Stimulated activated CD8-positive, alpha-beta memory T cell treated with anti-CD3 and anti-CD28 coated beads, Interleukin-4, amount 100 ng/mL, for 4 hours (primary cell): ENCODE measurements around the gene GOLGA8A.
"Not testable (repeated sequence)": the region's sequence is repeated elsewhere in the genome, so short reads cannot be mapped to it uniquely, and the experiment has no call there.

Source experiments
- DNase-seq, 2 donors: peaks; one replicate each; pipeline ENCODE4 v3.0.0-alpha.2; 2020; ENCODE audit warnings: low read depth in 2 of 2, low spot score in 1 of 2

Gene GOLGA8A

DNA sequence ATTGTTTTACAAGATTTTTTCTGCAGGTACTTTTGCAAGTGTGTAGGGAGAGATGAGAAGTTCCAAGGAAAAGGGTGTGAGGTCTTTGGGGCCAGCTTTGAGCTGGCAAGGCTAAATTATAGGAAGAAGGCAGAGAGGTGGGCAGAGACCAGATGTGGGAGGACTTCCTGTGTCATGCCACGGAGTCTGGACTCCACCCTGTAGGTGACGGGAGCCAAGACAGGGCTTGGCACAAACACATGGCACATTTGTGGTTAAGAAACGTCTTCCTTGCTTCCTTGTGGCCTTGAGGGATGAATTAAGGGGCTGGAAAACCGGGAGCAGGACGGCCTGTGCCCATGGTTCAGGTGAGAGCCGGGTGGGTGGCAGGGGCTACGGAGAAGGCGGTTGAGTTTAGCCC lies 19.2 kb downstream of the GOLGA8A start:
- not testable (repeated sequence) for DNase-seq

DNA sequence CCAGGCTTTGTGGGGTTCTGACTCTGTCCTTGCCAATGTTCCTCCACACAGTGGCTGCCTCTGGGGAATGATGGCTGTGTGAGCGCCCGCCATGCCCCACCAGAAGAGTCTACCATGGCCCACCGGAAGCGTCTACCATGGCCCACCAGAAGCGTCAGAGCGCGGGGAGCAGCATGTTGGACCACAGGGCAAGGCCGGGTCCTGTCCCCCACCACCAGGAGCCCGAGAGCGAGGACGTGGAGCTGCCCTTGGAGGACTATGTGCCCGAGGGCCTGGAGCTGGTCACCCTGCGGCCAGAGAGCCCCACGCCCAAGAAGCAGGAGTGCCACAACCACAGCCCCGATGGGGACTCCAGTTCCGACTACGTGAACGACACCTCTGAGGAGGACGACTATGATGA lies 28.1 kb downstream of the GOLGA8A start:
- DNase-seq: not testable (repeated sequence)

DNA sequence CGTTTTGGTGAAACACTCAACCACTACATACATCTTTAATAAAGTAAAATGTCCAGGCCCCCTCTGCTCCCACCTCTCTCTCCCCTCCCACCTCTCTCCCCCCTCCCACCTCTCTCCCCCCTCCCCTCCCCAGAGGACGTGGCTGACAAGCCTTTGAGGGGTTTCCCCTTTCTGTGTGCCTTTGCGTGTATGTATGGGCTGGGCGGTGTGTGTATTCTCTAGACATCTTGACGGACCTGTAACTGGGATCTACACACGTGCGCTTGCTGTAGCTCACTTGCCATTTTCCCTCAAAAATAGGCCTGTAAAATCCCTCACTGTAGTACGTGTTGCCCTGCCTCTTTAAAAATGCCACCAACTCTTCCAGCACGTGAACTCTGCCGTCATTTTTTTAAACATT lies 28.6 kb downstream of the GOLGA8A start:
- not testable (repeated sequence) for DNase-seq

DNA sequence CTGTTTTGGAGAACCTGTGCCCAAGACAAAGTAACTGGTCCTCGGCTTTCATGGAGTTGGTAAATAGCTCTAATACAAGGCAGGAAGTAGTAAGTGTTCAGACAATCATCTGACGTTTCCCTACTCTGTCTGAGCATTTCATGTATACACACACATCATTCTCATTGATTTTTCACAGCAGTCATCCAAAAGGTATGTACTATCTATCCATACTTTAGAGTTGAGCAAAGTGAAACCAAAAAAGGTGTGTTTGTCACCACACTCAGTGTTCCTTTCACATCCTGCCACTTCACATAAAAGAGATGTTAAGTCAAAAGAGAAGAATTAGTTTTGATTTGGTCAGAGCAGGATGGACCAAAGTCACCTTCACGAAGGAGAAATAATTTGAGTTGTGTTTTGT lies 33.7 kb downstream of the GOLGA8A start:
- DNase-seq: not testable (repeated sequence)

DNA sequence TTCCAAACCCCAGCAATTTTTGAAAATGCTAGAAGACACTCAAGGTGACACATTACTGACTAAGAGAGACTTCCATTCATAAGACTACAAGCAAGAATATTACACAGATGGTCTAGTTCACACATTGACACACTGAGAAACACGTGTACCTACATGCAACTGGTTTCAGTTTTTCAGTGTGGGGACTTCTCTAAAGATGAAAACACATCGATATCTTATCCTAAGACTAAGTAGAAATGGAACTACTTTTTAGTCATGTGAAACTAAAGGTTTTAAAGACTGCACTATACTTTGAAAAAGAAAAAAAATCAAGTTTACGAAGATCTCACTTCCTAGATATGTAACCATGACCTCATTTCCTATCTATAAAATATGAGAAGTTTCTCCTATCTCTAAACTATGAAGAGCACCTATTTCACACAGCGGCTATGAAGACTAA lies 34.4 kb downstream of the GOLGA8A start:
- not testable (repeated sequence) for DNase-seq

DNA sequence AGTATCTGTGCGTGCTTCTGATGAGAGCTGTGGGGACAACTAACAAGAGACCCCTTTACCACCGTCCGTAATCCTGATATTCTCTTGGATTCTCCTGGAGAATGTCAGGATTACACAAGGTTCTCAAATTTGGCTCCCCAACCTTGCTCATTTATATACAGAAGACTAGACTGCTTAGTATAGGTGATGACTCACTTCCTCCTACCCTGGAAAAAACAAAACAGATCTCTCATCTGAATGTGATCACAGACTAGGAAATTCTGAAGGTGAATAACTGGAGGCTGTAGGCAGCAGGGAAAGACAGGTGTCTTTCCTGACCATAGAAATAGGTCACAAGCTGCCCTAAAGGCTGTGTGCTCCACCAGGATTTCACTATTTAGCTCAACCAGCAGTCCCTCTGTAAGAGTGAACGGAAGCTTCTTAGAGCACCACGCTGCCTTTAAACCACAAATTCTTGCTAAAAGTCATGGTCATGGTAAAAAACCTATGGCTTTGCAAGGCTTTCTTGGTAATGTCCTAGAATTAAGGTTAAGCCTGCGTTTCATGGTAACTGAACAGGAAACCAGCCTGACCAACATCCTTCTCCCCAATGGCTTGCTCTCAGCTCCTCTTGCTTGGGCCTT lies 39.9 kb downstream of the GOLGA8A start:
- not testable (repeated sequence) for DNase-seq

DNA sequence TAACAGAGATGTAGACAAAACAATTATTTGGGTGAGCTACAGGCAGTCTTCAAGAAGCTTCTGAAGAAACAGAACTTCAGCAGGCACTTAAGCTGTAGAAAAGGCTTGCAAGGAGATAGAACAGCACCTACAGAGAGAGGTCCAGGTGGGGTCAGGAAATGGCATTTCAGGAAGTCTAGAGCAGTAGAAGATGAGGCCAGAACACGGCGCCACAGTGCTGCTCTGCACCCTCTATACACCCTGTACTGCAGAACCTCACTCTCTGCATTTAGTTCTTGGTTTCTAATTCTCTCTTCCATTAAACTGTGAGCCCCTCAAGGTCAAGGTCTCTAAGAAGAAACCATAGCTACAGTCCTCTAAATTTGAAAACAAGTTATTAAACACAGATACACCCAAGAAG lies 44.6 kb downstream of the GOLGA8A start:
- not testable (repeated sequence) for DNase-seq

DNA sequence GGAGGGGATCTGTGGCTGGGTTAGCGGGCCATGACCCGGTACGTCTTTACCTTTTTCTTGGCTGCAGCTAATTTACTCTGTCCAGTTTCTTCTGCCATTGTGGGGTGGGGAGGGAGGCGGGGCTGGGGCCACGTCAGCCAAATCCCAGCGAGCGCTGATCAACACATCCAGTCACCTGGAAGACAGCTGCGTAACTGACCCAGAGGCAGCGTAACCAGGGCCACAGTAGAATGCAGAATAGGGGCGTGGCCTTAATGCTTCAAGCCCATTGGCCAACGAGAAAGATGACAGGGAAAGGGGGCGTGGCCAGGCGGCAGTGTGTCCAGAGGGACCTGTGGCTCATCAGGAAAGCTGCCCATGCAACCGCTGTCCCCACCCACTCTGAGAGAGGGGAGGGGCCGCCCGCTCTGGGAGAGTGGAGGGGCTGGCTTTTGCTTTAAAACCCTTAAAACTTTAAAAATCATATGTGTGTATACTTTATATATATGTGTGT lies 48.0 kb downstream of the GOLGA8A start:
- DNase-seq: not testable (repeated sequence)
